SK-N-SH (cell line): ENCODE data around the gene MSI1.

Experiments used
- CHD2 ChIP-seq: fragments of 150-350 bp; IDR thresholded peaks from 2 replicates; pipeline ENCODE4 v1.6.1; 2018; ENCODE audit warnings: low read length; ENCODE audit not compliant: partially characterized antibody
- EP300 ChIP-seq, 2 experiments: IDR thresholded peaks; 2 replicates each; pipeline versions ENCODE4 v1.4.0 to v1.6.1; 2012; ENCODE audit warnings: borderline replicate concordance in 1 of 2, low read depth in 1 of 2, low read length in 1 of 2
- JUND ChIP-seq: IDR thresholded peaks from 2 replicates; pipeline ENCODE4 v1.4.0; 2012
- MXI1 ChIP-seq: IDR thresholded peaks from 2 replicates; pipeline ENCODE4 v1.6.1; 2012; ENCODE audit warnings: mild to moderate bottlenecking, low read depth, low read length, improper control_type of control experiment
- POLR2AphosphoS5 ChIP-seq: IDR thresholded peaks from 2 replicates; pipeline ENCODE4 v1.6.1; 2012; ENCODE audit warnings: low read depth, low read length
- RCOR1 ChIP-seq: fragments of 150-350 bp; IDR thresholded peaks from 2 replicates; pipeline ENCODE4 v1.6.1; 2017; ENCODE audit warnings: antibody characterized with exemption, low read length
- TF ChIP-seq, protein P1 (sequence below): fragments of 200-600 bp; sonication (generic); IDR thresholded peaks from 2 replicates; pipeline ENCODE4 v1.6.1; 2017; ENCODE audit warnings: antibody characterized with exemption, mild to moderate bottlenecking, moderate library complexity
- TF ChIP-seq, protein P2 (sequence below): IDR thresholded peaks from 2 replicates; pipeline ENCODE4 v1.4.0; 2012; ENCODE audit warnings: low read depth, borderline replicate concordance
- TF ChIP-seq, protein P3 (sequence below): IDR thresholded peaks from 2 replicates; pipeline ENCODE4 v1.4.0; 2012; ENCODE audit warnings: low read depth

DNA sequence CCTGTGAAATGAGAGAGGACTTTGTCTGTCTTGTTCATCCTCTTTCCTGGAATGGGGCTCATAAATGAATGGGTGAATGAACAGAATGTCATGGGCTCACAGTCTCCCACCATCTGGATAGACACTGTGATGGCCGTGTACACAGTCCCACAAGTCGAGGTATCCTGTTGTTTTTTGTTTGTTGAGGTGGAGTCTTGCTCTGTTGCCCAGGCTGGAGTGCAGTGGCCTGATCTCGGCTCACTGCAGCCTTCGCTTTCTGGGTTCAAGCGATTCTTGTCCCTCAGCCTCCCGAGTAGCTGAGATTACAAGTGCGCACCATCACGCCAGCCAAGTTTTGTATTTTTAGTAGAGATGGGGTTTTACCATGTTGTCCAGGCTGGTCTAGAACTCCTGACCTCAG is 25.3 kb downstream of the MSI1 start:
- TF ChIP-seq RCOR1 (no peak), POLR2AphosphoS5 (no peak), MXI1 (no peak), EP300 (IDR thresholded peaks at IDR 0.05; ENCODE audit: borderline replicate concordance in 1 of 2, low read depth in 1 of 2, low read length in 1 of 2) (no peak), CHD2 (no peak), JUND (no peak)
- TF ChIP-seq, protein P1, sequence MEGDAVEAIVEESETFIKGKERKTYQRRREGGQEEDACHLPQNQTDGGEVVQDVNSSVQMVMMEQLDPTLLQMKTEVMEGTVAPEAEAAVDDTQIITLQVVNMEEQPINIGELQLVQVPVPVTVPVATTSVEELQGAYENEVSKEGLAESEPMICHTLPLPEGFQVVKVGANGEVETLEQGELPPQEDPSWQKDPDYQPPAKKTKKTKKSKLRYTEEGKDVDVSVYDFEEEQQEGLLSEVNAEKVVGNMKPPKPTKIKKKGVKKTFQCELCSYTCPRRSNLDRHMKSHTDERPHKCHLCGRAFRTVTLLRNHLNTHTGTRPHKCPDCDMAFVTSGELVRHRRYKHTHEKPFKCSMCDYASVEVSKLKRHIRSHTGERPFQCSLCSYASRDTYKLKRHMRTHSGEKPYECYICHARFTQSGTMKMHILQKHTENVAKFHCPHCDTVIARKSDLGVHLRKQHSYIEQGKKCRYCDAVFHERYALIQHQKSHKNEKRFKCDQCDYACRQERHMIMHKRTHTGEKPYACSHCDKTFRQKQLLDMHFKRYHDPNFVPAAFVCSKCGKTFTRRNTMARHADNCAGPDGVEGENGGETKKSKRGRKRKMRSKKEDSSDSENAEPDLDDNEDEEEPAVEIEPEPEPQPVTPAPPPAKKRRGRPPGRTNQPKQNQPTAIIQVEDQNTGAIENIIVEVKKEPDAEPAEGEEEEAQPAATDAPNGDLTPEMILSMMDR = no peak
- TF ChIP-seq, protein P2, sequence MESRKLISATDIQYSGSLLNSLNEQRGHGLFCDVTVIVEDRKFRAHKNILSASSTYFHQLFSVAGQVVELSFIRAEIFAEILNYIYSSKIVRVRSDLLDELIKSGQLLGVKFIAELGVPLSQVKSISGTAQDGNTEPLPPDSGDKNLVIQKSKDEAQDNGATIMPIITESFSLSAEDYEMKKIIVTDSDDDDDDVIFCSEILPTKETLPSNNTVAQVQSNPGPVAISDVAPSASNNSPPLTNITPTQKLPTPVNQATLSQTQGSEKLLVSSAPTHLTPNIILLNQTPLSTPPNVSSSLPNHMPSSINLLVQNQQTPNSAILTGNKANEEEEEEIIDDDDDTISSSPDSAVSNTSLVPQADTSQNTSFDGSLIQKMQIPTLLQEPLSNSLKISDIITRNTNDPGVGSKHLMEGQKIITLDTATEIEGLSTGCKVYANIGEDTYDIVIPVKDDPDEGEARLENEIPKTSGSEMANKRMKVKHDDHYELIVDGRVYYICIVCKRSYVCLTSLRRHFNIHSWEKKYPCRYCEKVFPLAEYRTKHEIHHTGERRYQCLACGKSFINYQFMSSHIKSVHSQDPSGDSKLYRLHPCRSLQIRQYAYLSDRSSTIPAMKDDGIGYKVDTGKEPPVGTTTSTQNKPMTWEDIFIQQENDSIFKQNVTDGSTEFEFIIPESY = no peak
- TF ChIP-seq, protein P3, sequence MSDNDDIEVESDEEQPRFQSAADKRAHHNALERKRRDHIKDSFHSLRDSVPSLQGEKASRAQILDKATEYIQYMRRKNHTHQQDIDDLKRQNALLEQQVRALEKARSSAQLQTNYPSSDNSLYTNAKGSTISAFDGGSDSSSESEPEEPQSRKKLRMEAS = no peak
